NCI-H2227 treated with DMSO at 0.1 percent for 48 hours (cell line): ENCODE data around the gene TEX35.
"Not testable (repeated sequence)": the region's sequence is repeated elsewhere in the genome, so short reads cannot be mapped to it uniquely, and the experiment has no call there.

ENCODE experiments used
- DNase-seq: peaks from one replicate; lab custom pipeline; 2025; lab: John Stamatoyannopoulos, UW

TEX35 gene

GRCh38 chr1:178494569-178494971, 18.3 kb upstream of the TEX35 start:
- DNase-seq, result no peak

DNA sequence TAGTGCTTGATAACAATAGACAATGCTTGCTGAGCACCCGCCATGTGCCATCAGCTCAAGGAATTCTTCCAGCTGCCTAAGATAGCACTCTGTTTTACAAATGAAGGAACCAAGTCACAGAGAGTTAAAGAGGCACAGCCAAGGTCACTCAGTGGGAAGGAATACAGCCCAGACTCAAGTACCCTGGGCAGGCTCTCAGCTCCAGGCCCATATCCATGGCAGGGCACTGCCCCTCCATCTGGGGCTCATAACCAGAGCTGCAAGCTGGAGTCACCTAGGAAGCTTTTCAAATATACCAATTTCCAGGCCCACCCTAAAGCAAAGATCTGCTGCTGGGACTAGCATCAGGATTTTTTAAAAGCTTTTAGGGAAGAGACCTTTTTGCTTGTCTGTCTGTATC, 17.8 kb upstream of the TEX35 start:
- DNase-seq, result no peak

DNA sequence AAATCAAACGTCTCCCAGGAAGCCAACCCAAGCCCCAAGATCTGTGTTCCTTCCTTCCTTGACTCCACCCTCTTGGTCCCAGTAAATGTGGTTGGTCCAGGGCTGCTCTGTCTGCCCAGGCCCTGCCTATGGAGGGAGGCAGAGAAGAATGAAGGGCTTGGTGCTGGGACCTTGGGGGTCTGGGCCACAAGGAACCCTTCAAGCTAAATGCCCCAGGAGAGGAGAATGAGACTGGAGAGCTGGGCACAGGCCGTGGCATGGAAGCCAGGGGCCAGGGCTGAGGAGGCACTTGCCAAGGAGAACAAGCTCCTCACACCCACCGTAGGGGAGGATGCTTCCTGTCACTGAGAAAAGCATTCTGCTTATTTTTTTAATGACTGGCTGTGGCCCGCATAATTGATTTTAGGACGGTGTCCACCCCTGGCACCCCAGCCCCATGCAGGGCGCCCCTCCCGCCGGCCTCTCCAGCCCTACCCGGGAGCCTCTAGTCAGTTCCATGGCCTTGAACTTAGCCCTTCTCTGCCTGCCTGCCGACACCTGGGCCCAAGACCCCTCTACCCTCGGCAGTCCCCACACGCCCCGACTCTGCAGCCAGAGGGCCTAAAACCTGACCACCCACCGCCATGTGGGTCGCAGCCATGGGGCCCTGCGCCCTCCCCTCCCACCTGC, 17.0 kb upstream of the TEX35 start:
- no peak for DNase-seq

GRCh38 chr1:178496410-178497135, 16.3 kb upstream of the TEX35 start, which contains the start of gene CLEC20A:
Gene CLEC20A (minus strand): TSS chr1:178496964. CDS start chr1:178496939, 25 bp downstream.
- no peak for DNase-seq

DNA sequence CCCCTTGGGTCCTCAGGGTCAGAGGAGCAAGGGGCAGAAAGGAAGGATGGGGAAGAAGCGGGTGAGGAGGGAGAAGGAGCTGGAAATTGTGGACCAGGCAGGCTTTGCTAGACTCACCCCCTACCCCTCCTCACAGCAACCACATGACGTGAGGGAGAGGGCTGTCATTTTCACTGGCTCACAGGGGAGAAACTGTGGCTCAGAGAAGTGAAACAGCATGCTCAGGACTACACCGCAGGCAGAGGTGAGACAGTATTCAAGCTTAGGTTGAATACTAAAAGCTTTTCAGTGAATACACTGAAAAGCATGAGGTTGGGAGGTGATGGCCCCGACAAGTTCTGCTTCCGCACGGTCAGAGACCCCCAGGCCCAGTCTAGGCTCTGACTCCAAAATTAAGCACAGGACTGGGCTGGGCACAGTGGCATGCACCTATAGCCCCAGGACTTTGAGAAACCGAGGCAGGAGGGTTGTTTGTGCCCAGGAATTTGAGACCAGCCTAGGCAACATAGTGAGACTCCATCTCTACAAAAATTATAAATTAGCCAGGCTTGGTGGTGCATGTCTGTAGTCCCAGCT, 14.9 kb upstream of the TEX35 start:
- DNase-seq, result no peak

DNA sequence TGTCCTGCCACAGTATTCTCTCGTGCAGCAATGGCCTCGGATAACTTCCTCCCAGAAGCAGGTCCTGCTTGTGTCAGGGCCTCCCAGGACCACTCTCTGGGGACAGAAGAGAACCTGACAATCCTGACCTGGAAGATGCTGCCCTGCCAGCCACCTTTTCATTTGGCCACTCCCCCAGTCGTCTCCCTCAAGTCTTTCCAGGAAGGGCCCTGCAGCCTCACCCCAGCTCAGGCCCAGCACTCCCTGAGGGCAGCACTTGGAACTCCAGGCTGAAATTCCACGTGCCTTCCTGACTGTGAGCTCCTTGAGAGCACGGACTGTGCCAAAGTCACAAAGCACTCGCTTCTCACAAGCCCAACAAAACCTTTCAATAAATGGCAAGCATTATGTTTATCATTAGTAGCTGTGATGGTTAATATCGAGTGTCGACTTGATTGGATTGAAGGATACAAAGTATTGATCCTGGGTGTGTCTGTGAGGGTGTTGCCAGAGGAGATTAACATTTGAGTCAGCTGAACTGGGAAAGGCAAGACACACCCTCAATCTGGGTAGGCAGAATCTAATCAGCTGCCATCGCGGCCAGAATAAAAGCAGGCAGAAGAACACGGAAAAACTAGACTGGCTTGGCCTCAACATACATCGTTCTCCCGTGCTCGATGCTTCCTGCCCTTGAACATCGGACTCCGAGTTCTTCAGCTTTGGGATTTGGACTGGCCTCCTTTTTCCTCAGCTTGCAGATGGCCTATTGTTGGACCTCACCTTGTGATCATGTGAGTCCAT, 13.8 kb upstream of the TEX35 start:
- DNase-seq, result no peak

- DNase-seq, result no peak
These were observed 12.7 kb upstream of the TEX35 start for GRCh38 chr1:178500091-178500770.

- DNase-seq, result no peak
These were observed 11.9 kb upstream of the TEX35 start for GRCh38 chr1:178500936-178501554.

GRCh38 chr1:178501705-178502329, 11.1 kb upstream of the TEX35 start:
- DNase-seq, result peak; percentile 66

- no peak for DNase-seq
These were observed 10.6 kb upstream of the TEX35 start for GRCh38 chr1:178502330-178502714.

DNA sequence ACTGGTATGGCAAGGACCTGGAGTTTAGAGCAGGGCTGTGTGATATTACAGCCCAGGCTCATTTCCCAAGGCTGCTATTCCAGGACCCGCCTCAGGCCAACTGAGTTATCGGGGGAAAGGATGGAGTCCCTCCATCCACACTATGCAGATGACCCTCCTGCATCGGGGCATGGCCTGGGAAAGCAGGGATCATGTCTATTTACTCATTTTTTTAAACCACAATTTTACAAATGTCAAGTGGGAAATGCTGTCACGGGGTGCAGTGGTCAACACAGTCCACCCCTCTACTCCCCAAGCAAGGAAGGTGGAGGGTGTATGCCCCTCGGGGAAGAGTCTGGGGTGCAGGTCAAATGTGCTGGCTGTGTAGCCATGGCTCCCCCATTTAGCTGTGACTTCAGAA, 10.1 kb upstream of the TEX35 start:
- no peak for DNase-seq

- not testable (repeated sequence) for DNase-seq
These were observed 9.6 kb upstream of the TEX35 start for GRCh38 chr1:178503316-178503715.

DNA sequence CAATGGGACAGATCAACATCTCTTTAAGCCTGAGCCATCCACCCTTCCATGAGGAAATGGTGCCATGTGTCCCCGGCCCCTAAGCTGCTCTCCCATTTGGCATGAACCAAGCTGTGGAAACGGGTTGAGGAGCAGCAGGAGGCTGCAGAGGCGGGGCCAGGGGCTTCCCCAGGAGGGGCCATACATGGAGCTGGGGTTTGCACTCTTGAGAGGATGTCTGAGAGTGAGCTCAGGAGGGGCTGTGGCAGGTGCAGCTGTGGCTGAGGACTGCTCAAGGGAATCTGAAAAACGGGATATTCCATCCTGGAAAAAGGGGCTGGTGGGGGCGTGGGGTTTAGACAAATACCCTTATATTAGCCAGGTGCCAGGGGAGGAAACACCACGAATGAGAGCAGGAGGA, 9.1 kb upstream of the TEX35 start:
- DNase-seq, result no peak

GRCh38 chr1:178504286-178504685, 8.6 kb upstream of the TEX35 start:
- DNase-seq, result no peak

DNA sequence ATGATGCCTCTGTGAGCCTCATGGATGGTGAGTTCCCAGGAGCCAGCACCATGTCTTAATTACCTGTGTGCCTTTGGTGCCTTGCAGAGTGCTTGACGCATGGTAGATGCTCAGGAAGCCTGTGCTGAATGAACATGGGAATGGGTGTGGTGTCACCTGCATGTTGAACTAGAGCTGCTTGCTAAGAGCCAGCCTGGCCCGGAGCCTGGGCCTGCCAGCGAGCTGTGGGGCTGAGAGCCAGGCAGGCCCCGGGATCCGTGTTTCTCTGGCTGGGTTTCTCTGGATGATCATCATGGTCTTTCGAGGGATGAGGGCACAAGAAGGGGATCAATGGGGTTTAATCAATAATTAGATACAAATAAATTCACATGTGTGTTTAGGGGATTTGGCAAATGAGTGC, 6.7 kb upstream of the TEX35 start:
- no peak for DNase-seq

GRCh38 chr1:178506669-178507068, 6.2 kb upstream of the TEX35 start:
- no peak for DNase-seq

GRCh38 chr1:178509414-178510007, 3.4 kb upstream of the TEX35 start:
- no peak for DNase-seq

GRCh38 chr1:178510155-178510554, 2.8 kb upstream of the TEX35 start:
- DNase-seq, result no peak

DNA sequence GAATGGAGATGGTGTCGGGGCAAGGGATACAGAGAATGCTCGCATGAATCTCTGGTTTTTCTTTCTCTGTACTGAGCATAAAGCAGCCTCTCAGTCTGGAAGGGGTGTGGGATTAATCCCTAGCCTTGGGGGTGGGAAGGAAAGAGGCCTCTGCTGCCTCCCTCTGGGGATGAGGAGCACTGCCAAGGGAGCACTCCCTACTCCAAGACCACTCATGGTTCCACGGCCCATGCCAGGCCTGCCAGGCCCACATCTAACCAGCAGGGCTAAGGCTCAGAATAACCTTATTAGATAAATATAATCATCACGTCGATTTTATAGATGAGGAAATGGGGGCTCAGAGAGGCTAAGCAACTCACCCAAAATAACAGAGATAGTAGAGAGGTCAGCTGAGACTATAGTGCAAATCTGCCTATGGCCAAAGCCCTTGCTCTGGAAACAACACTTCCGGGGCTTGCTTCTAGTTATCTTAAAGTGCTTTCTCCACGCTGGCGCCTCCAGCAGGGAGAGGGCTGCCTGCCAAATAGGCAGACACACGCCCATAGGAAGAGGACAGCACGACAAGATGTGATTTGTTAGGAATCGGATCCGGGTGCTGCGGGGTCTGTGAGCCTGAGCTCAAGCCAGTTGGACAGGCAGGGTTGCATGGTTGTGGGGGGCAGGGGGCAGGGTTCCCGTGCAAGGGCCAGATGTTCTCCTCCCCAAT, 522 bp downstream of the TEX35 start:
- DNase-seq, result no peak

DNA sequence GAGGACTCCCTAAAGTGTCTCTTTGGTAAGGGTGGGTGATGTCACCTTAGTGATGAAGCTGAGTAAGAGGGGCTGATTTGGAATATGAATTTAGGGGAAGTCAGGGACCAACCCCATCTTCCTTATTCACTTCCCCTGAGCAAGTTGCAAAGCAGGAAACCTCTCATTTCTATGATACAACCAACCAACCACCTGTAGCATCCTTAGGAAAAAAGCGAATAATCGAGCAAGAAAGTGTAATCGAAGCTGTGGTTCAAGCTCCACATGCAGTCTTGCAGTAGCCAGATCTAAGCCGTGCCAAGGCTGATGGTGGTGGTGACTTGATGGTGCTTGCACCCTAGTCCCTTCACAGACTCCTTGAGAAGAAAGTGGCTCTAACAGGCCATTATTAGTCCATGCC, 3.2 kb downstream of the TEX35 start:
- no peak for DNase-seq
